HUES48 (cell line): ENCODE measurements around the gene AK8.

Experiments
- H3K27ac ChIP-seq: one replicate; pipeline ENCODE4 v1.7.0; 2013; ENCODE audit warnings: low read depth, low read length, inconsistent platforms
- H3K27me3 ChIP-seq: 2 replicates; pipeline ENCODE4 v1.6.1; 2013; ENCODE audit warnings: mild to moderate bottlenecking, low read length; ENCODE audit not compliant: control insufficient read depth, insufficient read depth
- H3K36me3 ChIP-seq: 2 replicates; pipeline ENCODE4 v1.6.1; 2013; ENCODE audit warnings: low read length; ENCODE audit not compliant: control insufficient read depth, insufficient read depth
- H3K4me1 ChIP-seq: 2 replicates; pipeline ENCODE4 v1.6.1; 2013; ENCODE audit warnings: mild to moderate bottlenecking, low read length; ENCODE audit not compliant: control insufficient read depth, insufficient read depth
- H3K4me3 ChIP-seq: 2 replicates; pipeline ENCODE4 v1.5.1; 2013; ENCODE audit warnings: mild to moderate bottlenecking, low read depth, low read length
- H3K9ac ChIP-seq: 2 replicates; pipeline ENCODE4 v1.6.1; 2013; ENCODE audit warnings: mild to moderate bottlenecking, low read depth, low read length, moderate library complexity
- H3K9me3 ChIP-seq: 2 replicates; pipeline ENCODE4 v1.6.1; 2013; ENCODE audit warnings: low read length; ENCODE audit not compliant: control insufficient read depth, insufficient read depth

Gene AK8

GRCh38 chr9:132887181-132888120, 9.4 kb upstream of the AK8 start:
- Histone ChIP-seq H3K9ac (no peak overlapping the region), H3K4me3 (no peak overlapping the region)

GRCh38 chr9:132886334-132886725, 8.2 kb upstream of the AK8 start:
- H3K4me1 ChIP-seq: no peaks in the 10 kb centered on the region
- no peak overlapping the region for H3K4me3 ChIP-seq
- no peaks in the 10 kb centered on the region for H3K36me3 ChIP-seq
- no peaks in the 10 kb centered on the region for H3K9me3 ChIP-seq
- no peak overlapping the region for H3K27ac ChIP-seq
- H3K27me3 ChIP-seq: no peaks in the 10 kb centered on the region
- no peak overlapping the region for H3K9ac ChIP-seq

More at GRCh38 chr9:132887181-132888120, 9.4 kb upstream of the AK8 start:
- Histone ChIP-seq H3K4me1 (no peaks in the 10 kb centered on the region), H3K27me3 (no peaks in the 10 kb centered on the region), H3K9me3 (no peaks in the 10 kb centered on the region), H3K27ac (no peak overlapping the region), H3K36me3 (peaks cover 4% of the 10 kb centered on the region; the same call in 1 of the 2 replicates)

GRCh38 chr9:132885720-132886333, 7.7 kb upstream of the AK8 start:
- Histone ChIP-seq H3K27ac (no peak overlapping the region), H3K4me1 (no peaks in the 10 kb centered on the region), H3K9me3 (no peaks in the 10 kb centered on the region), H3K27me3 (no peaks in the 10 kb centered on the region), H3K4me3 (no peak overlapping the region), H3K9ac (no peak overlapping the region), H3K36me3 (no peaks in the 10 kb centered on the region)

GRCh38 chr9:132883349-132884294, 5.5 kb upstream of the AK8 start:
- no peak overlapping the region for H3K27ac ChIP-seq

DNA sequence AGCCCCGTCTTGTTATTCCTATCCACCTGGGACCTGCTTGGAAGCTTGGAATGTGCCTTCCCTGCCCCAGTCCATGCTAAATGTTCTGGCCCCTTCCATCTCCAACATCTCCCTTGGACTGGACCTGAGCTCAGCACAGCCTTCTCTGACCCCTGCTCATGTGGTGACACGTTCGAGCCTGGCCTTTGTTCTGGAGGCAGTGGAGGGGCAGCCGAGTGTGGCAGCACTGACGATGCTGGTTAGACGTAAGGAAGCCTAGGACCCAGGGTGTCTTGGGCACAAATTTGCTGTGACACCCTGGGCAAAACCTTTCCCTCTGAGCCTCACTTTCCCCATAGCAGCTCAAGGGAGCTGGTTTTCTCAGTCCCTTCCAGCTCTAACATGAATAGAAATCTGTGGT, 4.5 kb upstream of the AK8 start:
- no peak overlapping the region for H3K27ac ChIP-seq
- H3K9ac ChIP-seq: no peak overlapping the region
- no peaks in the 10 kb centered on the region for H3K9me3 ChIP-seq
- no peaks in the 10 kb centered on the region for H3K4me1 ChIP-seq
- H3K4me3 ChIP-seq: no peak overlapping the region
- H3K27me3 ChIP-seq: peaks cover 8% of the 10 kb centered on the region
- H3K36me3 ChIP-seq: no peaks in the 10 kb centered on the region

More at GRCh38 chr9:132883349-132884294, 5.5 kb upstream of the AK8 start:
- no peaks in the 10 kb centered on the region for H3K9me3 ChIP-seq
- peaks cover 5% of the 10 kb centered on the region; the same call in 1 of the 2 replicates for H3K27me3 ChIP-seq
- no peaks in the 10 kb centered on the region for H3K4me1 ChIP-seq
- no peak overlapping the region for H3K9ac ChIP-seq
- H3K4me3 ChIP-seq: no peak overlapping the region
- no peaks in the 10 kb centered on the region for H3K36me3 ChIP-seq

- Histone ChIP-seq H3K9ac (no peak overlapping the region), H3K4me3 (no peak overlapping the region), H3K4me1 (no peaks in the 10 kb centered on the region), H3K36me3 (no peaks in the 10 kb centered on the region), H3K27me3 (peaks cover 14% of the 10 kb centered on the region), H3K9me3 (no peaks in the 10 kb centered on the region), H3K27ac (no peak overlapping the region)
Measured at GRCh38 chr9:132881826-132882225, 3.7 kb upstream of the AK8 start.

GRCh38 chr9:132880324-132880661, 2.2 kb upstream of the AK8 start:
- H3K4me1 ChIP-seq: no peaks in the 10 kb centered on the region
- peaks cover 25% of the 10 kb centered on the region for H3K27me3 ChIP-seq
- no peaks in the 10 kb centered on the region for H3K36me3 ChIP-seq
- no peak overlapping the region for H3K27ac ChIP-seq
- H3K9ac ChIP-seq: no peak overlapping the region
- H3K9me3 ChIP-seq: no peaks in the 10 kb centered on the region
- no peak overlapping the region for H3K4me3 ChIP-seq

GRCh38 chr9:132879457-132880323, 1.6 kb upstream of the AK8 start:
- Histone ChIP-seq H3K9ac (no peak overlapping the region), H3K27me3 (peaks cover 25% of the 10 kb centered on the region), H3K36me3 (no peaks in the 10 kb centered on the region), H3K27ac (no peak overlapping the region), H3K4me3 (no peak overlapping the region), H3K4me1 (no peaks in the 10 kb centered on the region), H3K9me3 (no peaks in the 10 kb centered on the region)

DNA sequence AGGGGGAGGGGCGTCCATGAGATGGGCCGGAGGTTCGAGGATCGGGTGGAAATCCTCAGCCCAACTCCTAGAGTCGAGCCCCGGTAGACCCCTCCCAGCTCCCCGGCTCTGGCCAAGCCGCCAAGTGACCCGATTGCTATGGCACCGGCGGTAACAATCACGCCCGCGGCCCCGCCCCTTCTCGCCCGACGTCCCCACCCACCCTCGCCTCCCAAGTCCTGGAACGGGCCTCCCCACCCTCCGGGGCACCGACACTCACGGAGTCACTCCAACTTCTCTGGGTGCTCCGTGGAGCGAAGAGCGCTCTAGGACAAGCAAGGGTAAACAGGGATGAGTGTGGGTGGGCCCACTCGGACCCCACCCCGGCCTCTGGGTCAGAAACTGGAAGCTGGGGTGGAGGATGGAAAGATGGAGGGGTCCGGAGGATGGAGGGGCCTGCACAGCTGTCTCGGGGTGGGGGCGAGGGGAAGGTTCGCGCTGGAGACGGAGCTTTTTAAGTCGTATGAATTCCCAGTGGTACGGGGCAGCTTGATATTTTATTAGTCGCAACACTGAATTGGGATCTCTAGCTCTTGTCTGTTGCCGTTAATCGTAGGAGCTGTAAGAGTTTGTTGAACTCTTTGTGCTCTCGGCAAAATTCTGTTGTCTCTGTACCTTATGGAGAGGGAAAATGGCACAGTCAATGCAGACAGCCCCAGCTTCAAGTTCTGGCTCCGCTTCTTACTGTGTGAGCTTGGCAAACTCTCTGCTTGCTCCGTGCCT, 792 bp upstream of the AK8 start, which contains the start of gene SPACA9:
SPACA9 (plus strand) TSS at position 204 of the 762 bp plus-strand sequence. CDS start 5,050 bp downstream, outside the sequence.
- Histone ChIP-seq H3K27ac (peak within 1 kb of the TSS; percentile 18), H3K27me3 (peaks cover 25% of the 10 kb centered on the region), H3K4me1 (no peaks in the 10 kb centered on the region), H3K9me3 (no peaks in the 10 kb centered on the region), H3K36me3 (no peaks in the 10 kb centered on the region), H3K4me3 (peak within 1 kb of the TSS; percentile 82), H3K9ac (peak within 1 kb of the TSS; percentile 22; the same call in 1 of the 2 replicates)
